GM12874 (cell line): Measurements from ENCODE around the gene PCNA.

Experiments
- CTCF ChIP-seq: IDR thresholded peaks from 2 replicates; pipeline ENCODE4 v1.5.1; 2011; ENCODE audit warnings: low read depth, mild to moderate bottlenecking, control low read depth, low read length, moderate library complexity; ENCODE audit not compliant: insufficient read depth

Gene PCNA

GRCh38 chr20:5065879-5066383, 53.8 kb downstream of the PCNA start:
- TF ChIP-seq CTCF = no peak

- TF ChIP-seq CTCF = no peak
Measured at GRCh38 chr20:5065166-5065878, 54.4 kb downstream of the PCNA start.
